ENCODE measurements around the gene PTPN20.
"Not testable (repeated sequence)": the region's sequence is repeated elsewhere in the genome, so short reads cannot be mapped to it uniquely, and the experiment has no call there.

GRCh38 chr10:46876773-46877172, 34.5 kb upstream of the PTPN20 start:
- TF ChIP-seq POLR2A, CTCF (IDR thresholded peaks at IDR 0.05): not testable (repeated sequence)

Data from Peyer's patch (tissue), 4 donors.